Ishikawa (cell line): Measurements from ENCODE around the gene EIPR1.

Experiments used
- CREB1 ChIP-seq: IDR thresholded peaks from 2 replicates; pipeline ENCODE4 v1.6.1; 2012; ENCODE audit warnings: low read depth
- EGR1 ChIP-seq: IDR thresholded peaks from 2 replicates; pipeline ENCODE4 v1.6.1; 2012
- EP300 ChIP-seq: IDR thresholded peaks from 2 replicates; pipeline ENCODE4 v1.6.1; 2012; ENCODE audit warnings: borderline replicate concordance
- FOXM1 ChIP-seq: IDR thresholded peaks from 2 replicates; pipeline ENCODE4 v1.6.1; 2012; ENCODE audit warnings: low read depth, borderline replicate concordance
- MAX ChIP-seq: IDR thresholded peaks from 2 replicates; pipeline ENCODE4 v1.6.1; 2012
- RAD21 ChIP-seq: IDR thresholded peaks from 2 replicates; pipeline ENCODE4 v1.6.1; 2012; ENCODE audit warnings: low read depth
- REST ChIP-seq: IDR thresholded peaks from 2 replicates; pipeline ENCODE4 v1.6.1; 2012; ENCODE audit warnings: low read depth, mild to moderate bottlenecking
- TAF1 ChIP-seq: IDR thresholded peaks from 2 replicates; pipeline ENCODE4 v1.6.1; 2012; ENCODE audit warnings: low read depth, mild to moderate bottlenecking
- TEAD4 ChIP-seq: IDR thresholded peaks from 2 replicates; pipeline ENCODE4 v1.6.1; 2012

GRCh38 chr2:3208179-3208578 is 169.4 kb downstream of the EIPR1 start:
- TF ChIP-seq EGR1: no peak
- TF ChIP-seq REST: no peak
- no peak for TF ChIP-seq TAF1
- no peak for TF ChIP-seq RAD21
- no peak for TF ChIP-seq MAX
- TF ChIP-seq FOXM1: no peak
- TF ChIP-seq EP300: no peak
- no peak for TF ChIP-seq TEAD4
- TF ChIP-seq CREB1: no peak
